GM12875 (cell line): ENCODE measurements around the gene HBG2.

Experiments
- H3K4me3 ChIP-seq: one replicate; pipeline ENCODE4 v1.5.1; 2011; ENCODE audit warnings: low read depth, low read length, control low read depth
- TF ChIP-seq, protein P1 (sequence below): IDR thresholded peaks from 2 replicates; pipeline ENCODE4 v1.5.1; 2011; ENCODE audit warnings: low read depth, mild to moderate bottlenecking, control low read depth, inconsistent platforms, low read length, moderate library complexity, borderline replicate concordance; ENCODE audit not compliant: insufficient read depth

HBG2 gene

DNA sequence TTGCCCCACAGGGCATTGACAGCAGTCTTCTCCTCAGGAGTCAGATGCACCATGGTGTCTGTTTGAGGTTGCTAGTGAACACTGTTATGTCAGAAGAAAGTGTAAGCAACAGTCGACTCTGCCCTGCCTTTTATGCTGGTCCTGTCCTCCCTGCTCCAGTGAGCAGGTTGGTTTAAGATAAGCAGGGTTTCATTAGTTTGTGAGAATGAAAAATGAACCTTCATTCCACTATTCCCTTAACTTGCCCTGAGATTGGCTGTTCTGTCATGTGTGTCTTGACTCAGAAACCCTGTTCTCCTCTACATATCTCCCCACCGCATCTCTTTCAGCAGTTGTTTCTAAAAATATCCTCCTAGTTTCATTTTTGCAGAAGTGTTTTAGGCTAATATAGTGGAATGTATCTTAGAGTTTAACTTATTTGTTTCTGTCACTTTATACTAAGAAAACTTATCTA lies 20.2 kb downstream of the HBG2 start, which contains the start of gene HBD:
HBD (minus strand) TSS at position 103 of the 454 bp plus-strand sequence; CDS start at position 53, 50 bp downstream.
- H3K4me3 ChIP-seq: no peak within 1 kb of the TSS
- TF ChIP-seq, protein P1, sequence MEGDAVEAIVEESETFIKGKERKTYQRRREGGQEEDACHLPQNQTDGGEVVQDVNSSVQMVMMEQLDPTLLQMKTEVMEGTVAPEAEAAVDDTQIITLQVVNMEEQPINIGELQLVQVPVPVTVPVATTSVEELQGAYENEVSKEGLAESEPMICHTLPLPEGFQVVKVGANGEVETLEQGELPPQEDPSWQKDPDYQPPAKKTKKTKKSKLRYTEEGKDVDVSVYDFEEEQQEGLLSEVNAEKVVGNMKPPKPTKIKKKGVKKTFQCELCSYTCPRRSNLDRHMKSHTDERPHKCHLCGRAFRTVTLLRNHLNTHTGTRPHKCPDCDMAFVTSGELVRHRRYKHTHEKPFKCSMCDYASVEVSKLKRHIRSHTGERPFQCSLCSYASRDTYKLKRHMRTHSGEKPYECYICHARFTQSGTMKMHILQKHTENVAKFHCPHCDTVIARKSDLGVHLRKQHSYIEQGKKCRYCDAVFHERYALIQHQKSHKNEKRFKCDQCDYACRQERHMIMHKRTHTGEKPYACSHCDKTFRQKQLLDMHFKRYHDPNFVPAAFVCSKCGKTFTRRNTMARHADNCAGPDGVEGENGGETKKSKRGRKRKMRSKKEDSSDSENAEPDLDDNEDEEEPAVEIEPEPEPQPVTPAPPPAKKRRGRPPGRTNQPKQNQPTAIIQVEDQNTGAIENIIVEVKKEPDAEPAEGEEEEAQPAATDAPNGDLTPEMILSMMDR: no peak

GRCh38 chr11:5233307-5233706 lies 21.3 kb downstream of the HBG2 start:
- no peak overlapping the region for H3K4me3 ChIP-seq
- TF ChIP-seq, protein P1: no peak

- TF ChIP-seq, protein P1: no peak
- H3K4me3 ChIP-seq: no peak overlapping the region
Observed at GRCh38 chr11:5232821-5233220, 21.8 kb downstream of the HBG2 start.

GRCh38 chr11:5232176-5232575 lies 22.4 kb downstream of the HBG2 start:
- TF ChIP-seq, protein P1: no peak
- no peak overlapping the region for H3K4me3 ChIP-seq

DNA sequence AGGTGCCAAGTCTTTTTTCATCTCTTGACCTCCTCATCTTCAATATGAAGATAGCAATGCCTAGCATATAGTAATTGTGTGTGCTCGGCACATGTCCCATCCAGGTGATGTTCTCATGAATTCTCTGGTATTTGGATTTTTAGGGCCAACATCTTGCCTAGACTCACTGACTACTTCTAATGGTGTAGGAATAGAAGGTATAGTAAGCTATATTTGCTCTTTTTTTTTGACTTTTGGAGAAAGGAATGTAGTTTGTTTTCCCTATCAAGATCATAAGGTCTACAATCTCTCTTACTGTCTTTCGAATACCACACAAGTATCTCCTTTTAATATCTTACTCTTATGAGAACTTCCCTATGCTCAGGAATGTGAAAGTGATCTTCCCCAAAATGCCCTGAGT lies 23.5 kb downstream of the HBG2 start:
- no peak overlapping the region for H3K4me3 ChIP-seq
- TF ChIP-seq, protein P1: no peak

DNA sequence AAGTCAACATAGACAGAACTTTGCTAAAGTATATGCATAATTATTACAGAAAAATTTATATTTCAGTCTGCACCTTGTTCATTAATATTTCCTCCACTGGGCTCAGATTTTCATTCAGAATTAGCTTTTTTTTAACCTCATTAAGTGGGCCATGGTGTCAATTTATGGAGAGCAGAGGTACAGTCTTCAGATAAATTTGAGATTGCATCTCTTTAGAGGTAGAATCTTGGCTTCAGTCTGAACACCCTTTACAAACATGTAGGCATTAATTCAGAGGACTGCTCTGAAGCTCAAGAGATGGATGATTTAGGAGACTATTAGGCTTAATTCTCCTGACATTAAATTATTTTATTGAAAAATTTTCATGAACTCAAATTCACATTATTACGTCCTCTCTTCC lies 24.3 kb downstream of the HBG2 start:
- TF ChIP-seq, protein P1: no peak
- H3K4me3 ChIP-seq: no peak overlapping the region

- no peak overlapping the region for H3K4me3 ChIP-seq
- TF ChIP-seq, protein P1: no peak
Observed at GRCh38 chr11:5229796-5230195, 24.8 kb downstream of the HBG2 start.
